H9 (cell line): Measurements from ENCODE around the gene SSR3. TPM values are rescaled to one million over a fixed set of nuclear protein-coding genes. Genes with fewer than 3 reads are reported as not detected.

Experiments used
- DNase-seq: peaks from one replicate; pipeline ENCODE4 v3.0.0-alpha.2; 2017
- H2AFZ ChIP-seq: one replicate; pipeline ENCODE4 v1.6.1; 2013; ENCODE audit warnings: mild to moderate bottlenecking, low read length, control low read depth, moderate library complexity
- H2AK5ac ChIP-seq: 2 replicates; pipeline ENCODE4 v1.6.1; 2013; ENCODE audit warnings: low read length, control low read depth, mixed read lengths; ENCODE audit not compliant: insufficient read length
- H2BK120ac ChIP-seq: one replicate; pipeline ENCODE4 v1.6.1; 2013; ENCODE audit warnings: low read depth, mild to moderate bottlenecking, low read length, control low read depth, inconsistent platforms; ENCODE audit not compliant: poor library complexity, severe bottlenecking
- H2BK12ac ChIP-seq: 2 replicates; pipeline ENCODE4 v1.6.1; 2013; ENCODE audit warnings: low read length, control low read depth, mixed read lengths, low read depth; ENCODE audit not compliant: insufficient read length
- H2BK15ac ChIP-seq: 2 replicates; pipeline ENCODE4 v1.6.1; 2013; ENCODE audit warnings: low read depth, low read length, control low read depth
- H2BK20ac ChIP-seq: one replicate; pipeline ENCODE4 v1.6.1; 2013; ENCODE audit warnings: low read depth, mild to moderate bottlenecking, low read length, control low read depth, inconsistent platforms; ENCODE audit not compliant: poor library complexity, severe bottlenecking
- H2BK5ac ChIP-seq: 2 replicates; pipeline ENCODE4 v1.6.1; 2013; ENCODE audit warnings: low read length, control low read depth, mixed read lengths; ENCODE audit not compliant: insufficient read length
- H3K14ac ChIP-seq: 2 replicates; pipeline ENCODE4 v1.6.1; 2013; ENCODE audit warnings: low read length, control low read depth; ENCODE audit not compliant: insufficient read depth
- H3K18ac ChIP-seq: 2 replicates; pipeline ENCODE4 v1.6.1; 2013; ENCODE audit warnings: low read depth, mild to moderate bottlenecking, mixed read lengths, low read length, control low read depth; ENCODE audit not compliant: insufficient read length
- H3K23ac ChIP-seq: 2 replicates; pipeline ENCODE4 v1.6.1; 2013; ENCODE audit warnings: low read length, control low read depth, mixed read lengths, low read depth; ENCODE audit not compliant: insufficient read length
- H3K23me2 ChIP-seq: 2 replicates; pipeline ENCODE4 v1.6.1; 2013; ENCODE audit warnings: low read depth, mild to moderate bottlenecking, mixed read lengths, low read length, control low read depth; ENCODE audit not compliant: insufficient read length, poor library complexity, severe bottlenecking
- H3K27ac ChIP-seq: 2 replicates; pipeline ENCODE4 v1.5.1; 2013; ENCODE audit warnings: low read length, control low read depth, mixed read lengths, low read depth; ENCODE audit not compliant: insufficient read length
- H3K27me3 ChIP-seq: 2 replicates; pipeline ENCODE4 v1.6.1; 2013; ENCODE audit warnings: low read length, control low read depth, inconsistent platforms; ENCODE audit not compliant: insufficient read depth
- H3K4ac ChIP-seq: 2 replicates; pipeline ENCODE4 v1.6.1; 2013; ENCODE audit warnings: low read depth, mild to moderate bottlenecking, control low read depth, inconsistent platforms, low read length, moderate library complexity
- H3K4me1 ChIP-seq: 2 replicates; pipeline ENCODE4 v1.6.1; 2013; ENCODE audit warnings: low read length, control low read depth, inconsistent platforms; ENCODE audit not compliant: insufficient read depth
- H3K4me2 ChIP-seq: 2 replicates; pipeline ENCODE4 v1.6.1; 2013; ENCODE audit warnings: low read length, control low read depth, mixed read lengths; ENCODE audit not compliant: insufficient read length, insufficient read depth
- H3K56ac ChIP-seq: 2 replicates; pipeline ENCODE4 v1.6.1; 2013; ENCODE audit warnings: low read depth, mild to moderate bottlenecking, mixed read lengths, low read length, control low read depth; ENCODE audit not compliant: insufficient read length
- H3K79me1 ChIP-seq: 2 replicates; pipeline ENCODE4 v1.6.1; 2013; ENCODE audit warnings: low read depth, mild to moderate bottlenecking, moderate library complexity, low read length, control low read depth, inconsistent platforms; ENCODE audit not compliant: insufficient read depth, poor library complexity, severe bottlenecking
- H3K79me2 ChIP-seq: 2 replicates; pipeline ENCODE4 v1.6.1; 2013; ENCODE audit warnings: low read length, control low read depth, inconsistent platforms; ENCODE audit not compliant: insufficient read depth
- H3K9ac ChIP-seq: 2 replicates; pipeline ENCODE4 v1.6.1; 2013; ENCODE audit warnings: low read length, control low read depth, mixed read lengths; ENCODE audit not compliant: insufficient read length; ENCODE audit errors: extremely low read depth
- H3K9me3 ChIP-seq: one replicate; pipeline ENCODE4 v1.6.1; 2013; ENCODE audit warnings: low read depth, low read length, inconsistent platforms; ENCODE audit not compliant: control insufficient read depth
- H3T11ph ChIP-seq: one replicate; pipeline ENCODE4 v1.6.1; 2013; ENCODE audit warnings: mild to moderate bottlenecking, low read length, control low read depth, inconsistent platforms
- H4K20me1 ChIP-seq: one replicate; pipeline ENCODE4 v1.6.1; 2013; ENCODE audit not compliant: control insufficient read depth, insufficient read length, insufficient read depth
- H4K5ac ChIP-seq: 2 replicates; pipeline ENCODE4 v1.6.1; 2013; ENCODE audit warnings: low read depth, mild to moderate bottlenecking, mixed read lengths, low read length, control low read depth; ENCODE audit not compliant: insufficient read length
- H4K8ac ChIP-seq: replicated peaks from 2 replicates; pipeline ENCODE4 v1.6.1; 2013; ENCODE audit warnings: low read length, control low read depth, mixed read lengths, low read depth; ENCODE audit not compliant: insufficient read length
- H4K91ac ChIP-seq: 2 replicates; pipeline ENCODE4 v1.6.1; 2013; ENCODE audit warnings: low read depth, mild to moderate bottlenecking, moderate library complexity, mixed read lengths, low read length, control low read depth; ENCODE audit not compliant: insufficient read length
- H3K27ac Mint-ChIP-seq, 3 experiments: 2 replicates in 2 of 3; 3 replicates in 1 of 3; pipeline ENCODE4 v1.8.0; 2020 to 2021; ENCODE audit warnings: mixed read lengths in 3 of 3, mild to moderate bottlenecking in 1 of 3, moderate library complexity in 1 of 3
- H3K27me3 Mint-ChIP-seq: 2 replicates; pipeline ENCODE4 v1.8.0; 2021; ENCODE audit warnings: low read depth, mild to moderate bottlenecking, moderate library complexity, mixed read lengths
- H3K36me3 Mint-ChIP-seq, 3 experiments: 2 replicates in 2 of 3; 3 replicates in 1 of 3; pipeline ENCODE4 v1.8.0; 2020 to 2021; ENCODE audit warnings: low read depth in 3 of 3, mixed read lengths in 3 of 3; ENCODE audit not compliant: insufficient read depth in 1 of 3
- H3K4me1 Mint-ChIP-seq, 2 experiments: 2 replicates each; pipeline ENCODE4 v1.8.0; 2020; ENCODE audit warnings: mixed read lengths in 2 of 2
- H3K4me3 Mint-ChIP-seq, 2 experiments: 2 replicates in 1 of 2; 3 replicates in 1 of 2; pipeline ENCODE4 v1.8.0; 2020 to 2021; ENCODE audit warnings: mild to moderate bottlenecking in 2 of 2, mixed read lengths in 2 of 2, moderate library complexity in 1 of 2
- H3K9me3 Mint-ChIP-seq, 2 experiments: 2 replicates in 1 of 2; 3 replicates in 1 of 2; pipeline ENCODE4 v1.8.0; 2020; ENCODE audit warnings: mild to moderate bottlenecking in 2 of 2, mixed read lengths in 2 of 2, moderate library complexity in 1 of 2
- WGBS: extraction: QIAGEN DNeasy Blood & Tissue Kit; methylation state at CpG from one replicate; pipeline ENCODE4 v1.1.7; 2013; ENCODE audit warnings: missing lambda C conversion rate, low lambda C conversion rate, mixed read lengths; ENCODE audit not compliant: insufficient read length; ENCODE audit errors: extremely low coverage; 5-methylcytosine and 5-hydroxymethylcytosine counted together
- total RNA-seq: library from RNA; stranded (reverse); gene quantifications from 2 replicates; pipeline ENCODE4 v1.2.1, GENCODE V29; 2021
- TF ChIP-seq, protein P1 (sequence below): fragments of 200-600 bp; sonication (generic); conservative IDR thresholded peaks from 3 replicates; pipeline ENCODE4 v1.8.0; 2021; ENCODE audit warnings: antibody characterized with exemption, mild to moderate bottlenecking

SSR3 gene
- total RNA-seq, 1 experiment from 2014 or later, result 177 TPM

DNA sequence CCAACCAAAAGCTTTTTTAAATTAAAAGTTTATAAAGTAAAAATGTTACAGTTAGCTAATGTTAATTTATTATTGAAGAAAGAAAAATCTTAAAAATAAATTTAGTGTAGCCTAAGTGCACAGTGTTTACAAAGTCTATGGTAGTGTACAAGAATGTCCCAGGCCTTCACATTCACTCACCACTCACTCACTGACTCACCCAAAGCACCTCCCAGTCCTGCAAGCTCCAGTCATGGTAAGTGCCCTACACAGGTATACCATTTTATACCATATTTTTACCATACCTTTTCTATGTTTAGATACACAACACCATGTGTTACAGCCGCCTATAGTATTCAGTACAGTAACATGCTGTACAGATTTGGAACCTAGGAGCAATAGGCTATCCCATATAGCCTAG is 29.1 kb downstream of the SSR3 start:
- Histone ChIP-seq H3K56ac (no peak overlapping the region), H2BK20ac (no peak overlapping the region), H4K20me1 (no peaks in the 10 kb centered on the region), H2BK12ac (no peak overlapping the region), H2BK120ac (no peak overlapping the region), H3K9ac (no peak overlapping the region), H3K4ac (no peak overlapping the region), H3K23ac (no peak overlapping the region), H3K14ac (no peak overlapping the region), H2BK5ac (no peak overlapping the region), H3K23me2 (no peaks in the 10 kb centered on the region), H4K91ac (no peak overlapping the region), H3K9me3 (no peaks in the 10 kb centered on the region), H3K18ac (no peak overlapping the region), H2AFZ (no peak overlapping the region), H3T11ph (no peak overlapping the region), H3K27ac (no peak overlapping the region), H3K27me3 (no peaks in the 10 kb centered on the region), H2BK15ac (no peak overlapping the region), H4K8ac (no peak overlapping the region), H4K5ac (no peak overlapping the region), H3K79me1 (no peaks in the 10 kb centered on the region), H3K4me2 (no peak overlapping the region), H3K79me2 (no peaks in the 10 kb centered on the region), H3K4me1 (no peaks in the 10 kb centered on the region; the same call in 1 of the 2 replicates), H2AK5ac (no peak overlapping the region)
- TF ChIP-seq, protein P1, sequence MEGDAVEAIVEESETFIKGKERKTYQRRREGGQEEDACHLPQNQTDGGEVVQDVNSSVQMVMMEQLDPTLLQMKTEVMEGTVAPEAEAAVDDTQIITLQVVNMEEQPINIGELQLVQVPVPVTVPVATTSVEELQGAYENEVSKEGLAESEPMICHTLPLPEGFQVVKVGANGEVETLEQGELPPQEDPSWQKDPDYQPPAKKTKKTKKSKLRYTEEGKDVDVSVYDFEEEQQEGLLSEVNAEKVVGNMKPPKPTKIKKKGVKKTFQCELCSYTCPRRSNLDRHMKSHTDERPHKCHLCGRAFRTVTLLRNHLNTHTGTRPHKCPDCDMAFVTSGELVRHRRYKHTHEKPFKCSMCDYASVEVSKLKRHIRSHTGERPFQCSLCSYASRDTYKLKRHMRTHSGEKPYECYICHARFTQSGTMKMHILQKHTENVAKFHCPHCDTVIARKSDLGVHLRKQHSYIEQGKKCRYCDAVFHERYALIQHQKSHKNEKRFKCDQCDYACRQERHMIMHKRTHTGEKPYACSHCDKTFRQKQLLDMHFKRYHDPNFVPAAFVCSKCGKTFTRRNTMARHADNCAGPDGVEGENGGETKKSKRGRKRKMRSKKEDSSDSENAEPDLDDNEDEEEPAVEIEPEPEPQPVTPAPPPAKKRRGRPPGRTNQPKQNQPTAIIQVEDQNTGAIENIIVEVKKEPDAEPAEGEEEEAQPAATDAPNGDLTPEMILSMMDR, result no peak
- Mint-ChIP-seq H3K9me3 (no peaks in the 10 kb centered on the region), H3K4me3 (no peak overlapping the region), H3K4me1 (peaks cover 11 to 21% of the 10 kb centered on the region in 2 experiments), H3K36me3 (no peaks in the 10 kb centered on the region), H3K27ac (no peak overlapping the region), H3K27me3 (no peaks in the 10 kb centered on the region)
- DNase-seq, result no peak
- WGBS, result no CpG with 5 or more reads among the region's 1 CpG
